Activated T-cell treated with anti-CD3 and anti-CD28 coated beads, Interleukin-2, amount 50 U/mL, for 1 hour (primary cell): ENCODE results near the gene IMPDH1.
"Not testable (repeated sequence)": the region's sequence is repeated elsewhere in the genome, so short reads cannot be mapped to it uniquely, and the experiment has no call there.

Source experiments
- DNase-seq: peaks from one replicate; pipeline ENCODE4 v3.0.0-alpha.2; 2020

The IMPDH1 gene

GRCh38 chr7:128409596-128410450 is at the start of gene IMPDH1:
Gene IMPDH1, minus strand, starts transcription at chr7:128409982. Its CDS starts 81 bp downstream, at chr7:128409901.
- DNase-seq = peak; percentile 94

GRCh38 chr7:128459394-128459878 is 49.7 kb upstream of the IMPDH1 start:
- peak; percentile 67 for DNase-seq

DNA sequence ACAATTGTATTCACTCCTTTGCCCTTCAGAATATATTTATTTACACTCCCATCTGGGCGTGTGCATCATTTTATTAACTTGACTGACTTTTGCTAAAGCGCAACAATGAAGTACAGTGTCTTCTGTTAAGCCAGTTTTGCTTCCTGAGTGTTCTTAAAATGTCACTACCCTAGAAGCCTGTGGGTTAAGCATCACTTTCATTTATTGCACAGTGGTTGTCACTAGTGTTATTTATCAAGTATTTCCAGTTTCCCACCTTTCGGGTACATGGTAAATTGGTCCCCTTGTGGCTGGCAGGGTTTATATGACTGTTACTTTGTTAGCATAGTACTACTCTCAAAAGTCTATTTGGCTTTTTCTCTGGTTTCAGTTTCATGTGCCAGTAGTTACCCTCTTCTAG is 49.2 kb upstream of the IMPDH1 start:
- no peak for DNase-seq

- DNase-seq = not testable (repeated sequence)
Observed at GRCh38 chr7:128457385-128457784, 47.6 kb upstream of the IMPDH1 start.

DNA sequence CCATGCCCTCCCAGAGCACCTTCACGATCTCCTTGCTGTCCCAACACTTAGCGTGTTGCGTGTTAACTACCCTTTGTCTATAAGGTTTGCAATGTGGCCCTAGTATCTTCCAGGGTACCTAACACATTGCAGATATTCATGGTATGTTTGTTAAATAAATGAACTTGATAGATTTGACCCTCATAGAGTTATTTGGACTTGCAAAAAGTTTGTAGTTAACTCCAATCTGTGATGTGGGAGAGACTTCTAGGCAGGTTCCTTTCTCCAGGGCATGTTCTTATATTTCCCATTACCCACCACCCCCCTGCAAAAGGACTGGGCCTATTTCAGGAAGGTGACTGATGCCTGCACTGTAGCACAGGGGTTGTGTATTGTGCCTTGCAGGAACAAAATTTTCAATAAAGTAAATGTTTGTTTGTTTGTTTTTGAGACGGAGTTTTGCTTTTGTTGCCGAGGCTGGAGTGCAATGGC is 46.5 kb upstream of the IMPDH1 start:
- DNase-seq = no peak

GRCh38 chr7:128455543-128456254 is 45.9 kb upstream of the IMPDH1 start, which contains the start of gene HILPDA:
Gene HILPDA, plus strand, starts transcription at chr7:128455878. Its CDS starts 1,391 bp downstream, at chr7:128457269.
- DNase-seq = peak; percentile 94

DNA sequence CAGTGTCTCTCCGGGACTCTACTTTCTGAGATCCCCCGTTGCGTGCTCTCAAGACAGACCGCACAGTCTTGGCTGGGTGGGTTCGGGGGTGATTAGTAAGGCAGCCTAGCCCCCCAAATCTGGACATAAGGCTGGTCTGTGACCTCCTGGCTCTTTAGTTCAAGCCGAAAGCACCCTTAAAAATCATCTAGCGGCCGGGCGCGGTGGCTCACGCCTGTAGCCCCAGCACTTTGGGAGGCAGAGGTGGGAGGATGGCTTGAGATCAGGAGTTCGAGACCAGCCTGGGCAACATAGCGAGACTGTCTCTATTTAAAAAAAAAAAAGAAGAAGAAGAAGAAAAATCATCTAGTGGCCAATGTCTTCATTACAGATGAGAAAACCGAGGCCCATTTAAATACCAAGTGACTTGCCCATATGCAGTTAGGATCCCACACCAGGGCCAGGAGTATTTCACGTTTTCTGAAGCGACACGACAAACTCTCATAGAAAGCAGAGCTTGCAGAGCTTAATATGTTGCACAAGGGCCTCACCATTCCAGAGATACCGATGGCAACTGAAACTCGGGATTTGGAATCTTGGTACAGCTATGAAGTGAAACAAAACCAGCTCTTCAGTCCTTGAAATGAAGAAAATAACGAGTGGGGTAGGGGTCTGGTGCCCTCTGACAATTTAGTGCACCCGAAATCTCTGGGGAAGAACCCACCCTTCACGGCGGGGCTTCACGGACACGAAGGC is 45.2 kb upstream of the IMPDH1 start:
- no peak for DNase-seq

GRCh38 chr7:128453836-128454804 is 44.3 kb upstream of the IMPDH1 start:
- no peak for DNase-seq

DNA sequence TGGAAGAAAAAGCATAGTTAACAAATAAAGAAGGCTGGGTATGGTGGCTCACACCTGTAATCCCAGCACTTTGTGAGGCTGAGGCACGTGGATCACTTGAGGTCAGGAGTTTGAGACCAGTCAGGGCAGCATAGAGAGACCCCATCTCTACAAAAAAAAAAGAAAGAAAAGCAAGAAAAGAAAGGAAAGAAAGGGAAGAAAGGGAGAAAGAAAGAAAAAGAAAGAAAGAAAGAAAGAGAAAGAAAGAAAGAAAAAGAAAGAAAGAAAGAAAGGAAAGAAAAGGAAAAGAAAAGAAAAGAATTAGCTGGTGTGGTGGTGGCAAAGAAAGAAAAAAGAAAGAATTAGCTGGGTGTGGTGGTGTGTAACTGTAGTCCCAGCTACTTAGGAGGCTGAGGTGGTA is 42.8 kb upstream of the IMPDH1 start:
- no peak for DNase-seq

DNA sequence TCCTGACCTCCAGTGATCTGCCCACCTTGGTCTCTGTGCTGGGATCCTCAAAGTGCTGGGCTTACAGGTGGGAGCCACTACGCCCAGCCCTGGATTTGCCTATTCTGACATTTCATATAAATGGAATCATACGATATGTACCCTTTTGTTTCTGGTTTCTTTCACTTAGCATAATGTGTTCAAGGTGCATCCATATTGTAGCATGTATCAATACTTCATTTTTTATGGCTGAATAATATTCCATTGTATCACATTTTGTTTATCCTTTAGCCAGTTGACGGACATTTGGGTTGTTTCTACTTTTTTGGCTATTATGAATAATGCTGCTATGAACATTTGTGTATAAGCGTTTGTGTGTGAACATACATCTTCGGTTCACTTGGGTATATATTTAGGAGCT is 41.1 kb upstream of the IMPDH1 start:
- no peak for DNase-seq

DNA sequence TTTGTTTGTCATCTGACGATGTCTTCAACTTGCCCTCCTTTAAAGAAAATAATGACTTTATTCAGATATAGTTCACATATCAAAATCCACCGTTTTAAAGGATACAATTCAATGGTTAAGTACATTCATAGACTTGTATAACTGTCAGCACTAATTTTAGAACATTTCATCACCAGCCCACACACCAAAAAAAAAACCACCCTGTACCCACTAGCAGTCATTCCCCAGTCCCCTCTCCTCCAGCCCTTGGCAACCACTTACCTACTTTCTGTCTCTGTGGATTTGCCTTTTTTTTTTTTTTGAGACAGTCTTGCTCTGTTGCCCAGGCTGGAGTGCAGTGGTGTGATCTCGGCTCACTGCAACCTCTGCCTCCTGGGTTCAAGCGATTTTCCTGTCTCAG is 40.6 kb upstream of the IMPDH1 start:
- no peak for DNase-seq

GRCh38 chr7:128448751-128449302 is 39.0 kb upstream of the IMPDH1 start:
- no peak for DNase-seq

GRCh38 chr7:128447941-128448564 is 38.3 kb upstream of the IMPDH1 start:
- DNase-seq = no peak

- no peak for DNase-seq
Observed at GRCh38 chr7:128446306-128446705, 36.5 kb upstream of the IMPDH1 start.

DNA sequence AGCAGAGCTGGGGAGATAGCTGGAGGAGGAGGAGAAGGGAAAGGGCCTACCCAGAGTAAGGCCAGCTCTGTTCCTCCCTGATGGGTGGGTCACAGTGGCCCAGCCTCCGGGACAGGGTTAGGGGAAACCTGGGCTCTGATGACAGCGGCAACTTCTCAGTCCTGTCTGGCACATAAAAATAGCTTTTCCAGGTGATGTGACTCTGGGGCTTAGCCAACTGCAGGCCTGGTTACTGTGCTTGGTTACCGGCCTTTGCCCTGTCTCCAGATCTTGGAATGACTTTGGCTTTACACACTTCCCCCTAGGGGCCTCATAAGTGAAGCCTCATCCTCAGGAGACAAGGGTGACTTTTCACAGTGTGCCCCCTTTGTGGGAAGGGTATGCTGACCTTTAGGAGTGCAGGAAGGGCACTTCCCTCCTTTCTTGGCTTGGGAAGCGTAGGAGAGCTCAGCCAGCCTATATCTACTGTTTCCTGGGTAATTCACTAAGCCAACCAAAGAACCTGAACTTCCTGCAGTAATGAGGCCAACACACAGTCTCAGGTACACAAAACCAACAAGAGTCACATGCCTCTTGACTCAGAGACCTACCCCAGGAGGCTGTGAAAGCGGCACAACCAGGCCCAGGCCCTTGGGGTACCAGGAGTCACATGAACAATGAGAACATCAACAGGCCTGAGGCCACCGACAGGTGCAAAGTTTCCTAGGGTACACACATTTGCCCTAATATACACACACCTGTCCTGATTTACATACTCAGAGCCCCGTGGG is 34.2 kb upstream of the IMPDH1 start:
- DNase-seq = no peak

- DNase-seq = no peak
Observed at GRCh38 chr7:128442356-128442755, 32.6 kb upstream of the IMPDH1 start.

- DNase-seq = no peak
Observed at GRCh38 chr7:128437426-128438332, 27.9 kb upstream of the IMPDH1 start.

GRCh38 chr7:128435327-128435686 is 25.5 kb upstream of the IMPDH1 start:
- no peak for DNase-seq
